G401 (cell line): ENCODE results near the gene SHC3. TPM values are rescaled to one million over a fixed set of nuclear protein-coding genes. Genes with fewer than 3 reads are reported as not detected.
A peak's percentile ranks its signal among the peaks of the same experiment; 100 is the strongest.

Experiments
- DNase-seq: peaks from one replicate; pipeline ENCODE4 v3.0.0-alpha.2; 2015; ENCODE audit warnings: low spot score
- in situ Hi-C: cut with HindIII; loops from 2 replicates; pipeline ENCODE4 v1.10.0; 2016; ENCODE audit warnings: low sequenced_read_pairs, mixed read lengths
- total RNA-seq: library from RNA; depleted of rRNA; stranded (reverse); fragments of >200 nt; shearing (Covaris generic); gene quantifications from 2 replicates; pipeline ENCODE4 v1.2.3, GENCODE V29; 2014

SHC3 gene
- total RNA-seq, 1 experiment from 2014 or later: not detected

- in situ Hi-C loops: no loop called here
- DNase-seq: no peak
These were observed 165.0 kb downstream of the SHC3 start for GRCh38 chr9:89013660-89014059.

GRCh38 chr9:89012294-89013042 lies 166.2 kb downstream of the SHC3 start:
- DNase-seq: no peak
- in situ Hi-C loops: no loop called here

GRCh38 chr9:89011683-89012082 lies 166.9 kb downstream of the SHC3 start:
- in situ Hi-C loops: no loop called here
- no peak for DNase-seq

GRCh38 chr9:89010526-89011111 lies 168.0 kb downstream of the SHC3 start:
- no peak for DNase-seq
- in situ Hi-C loops: no loop called here

- no peak for DNase-seq
- in situ Hi-C loops: no loop called here
These were observed 168.6 kb downstream of the SHC3 start for GRCh38 chr9:89010056-89010455.

GRCh38 chr9:89009546-89009840 lies 169.1 kb downstream of the SHC3 start:
- no peak for DNase-seq
- in situ Hi-C loops: no loop called here

- in situ Hi-C loops: no loop called here
- no peak for DNase-seq
These were observed 169.7 kb downstream of the SHC3 start for GRCh38 chr9:89008744-89009545.

- in situ Hi-C loops: no loop called here
- no peak for DNase-seq
These were observed 170.4 kb downstream of the SHC3 start for GRCh38 chr9:89008055-89008743.

- in situ Hi-C loops: no loop called here
These were observed 171.3 kb downstream of the SHC3 start for GRCh38 chr9:89006996-89007967.

GRCh38 chr9:89006267-89006666 lies 172.4 kb downstream of the SHC3 start:
- in situ Hi-C loops: no loop called here
- DNase-seq: no peak

More at GRCh38 chr9:89006996-89007967, 171.3 kb downstream of the SHC3 start:
- no peak for DNase-seq

- in situ Hi-C loops: no loop called here
- no peak for DNase-seq
These were observed 173.3 kb downstream of the SHC3 start for GRCh38 chr9:89005323-89005722.

- no peak for DNase-seq
- in situ Hi-C loops: no loop called here
These were observed 175.6 kb downstream of the SHC3 start for GRCh38 chr9:89002987-89003386.

GRCh38 chr9:89001917-89002540 lies 176.6 kb downstream of the SHC3 start:
- in situ Hi-C loops: no loop called here
- DNase-seq: no peak

GRCh38 chr9:89000973-89001916 lies 177.4 kb downstream of the SHC3 start:
- in situ Hi-C loops: no loop called here
- DNase-seq: peak; percentile 92

- DNase-seq: peak; percentile 63
- in situ Hi-C loops: no loop called here
These were observed 178.2 kb downstream of the SHC3 start for GRCh38 chr9:89000371-89000781.

- peak; percentile 14 for DNase-seq
- in situ Hi-C loops: no loop called here
These were observed 179.7 kb downstream of the SHC3 start for GRCh38 chr9:88998911-88999310.

- in situ Hi-C loops: no loop called here
- DNase-seq: peak; percentile 16
These were observed 180.1 kb downstream of the SHC3 start for GRCh38 chr9:88998503-88998902.
